Heart right ventricle (tissue), 16 donors: ENCODE measurements around the gene SLC39A11. TPM values are rescaled to one million over a fixed set of nuclear protein-coding genes. Genes with fewer than 3 reads are reported as not detected.

Experiments used
- ATAC-seq, 8 donors: fragments of 200-7000 bp; cut with Tn5 transposase; one replicate each; pipeline ENCODE4 v1.9.1; 2020; ENCODE audit warnings: mild to moderate bottlenecking in 8 of 8, moderate library complexity in 8 of 8, moderate number of reproducible peaks in 1 of 8
- DNase-seq, 2 donors: peaks; one replicate each; pipeline ENCODE4 v3.0.0-alpha.2; 2020
- H3K27ac ChIP-seq, 10 donors: fragments of 200-600 bp; sonication (generic) in 2 of 10; one replicate each; pipeline versions ENCODE4 v1.5.0 to v1.8.0; 2020 to 2022; ENCODE audit warnings: mild to moderate bottlenecking in 3 of 10
- H3K27me3 ChIP-seq, 7 donors: fragments of 200-600 bp; one replicate each; pipeline ENCODE4 v1.8.0; 2021 to 2022; ENCODE audit warnings: mild to moderate bottlenecking in 2 of 7
- H3K36me3 ChIP-seq, 9 donors: fragments of 200-600 bp; sonication (generic) in 1 of 9; one replicate each; pipeline versions ENCODE4 v1.5.0 to v1.8.0; 2020 to 2022; ENCODE audit warnings: mild to moderate bottlenecking in 2 of 9
- H3K4me1 ChIP-seq, 9 donors: fragments of 200-600 bp; sonication (generic) in 1 of 9; one replicate each; pipeline versions ENCODE4 v1.5.0 to v1.8.0; 2020 to 2022; ENCODE audit warnings: mild to moderate bottlenecking in 4 of 9
- H3K4me3 ChIP-seq, 10 donors: fragments of 200-600 bp; sonication (generic) in 2 of 10; one replicate each; pipeline versions ENCODE4 v1.5.0 to v1.8.0; 2020 to 2022; ENCODE audit warnings: mild to moderate bottlenecking in 7 of 10, moderate library complexity in 2 of 10
- H3K9me3 ChIP-seq, 11 donors: fragments of 200-600 bp in 10 of 11; sonication (generic) in 2 of 11; one replicate each; pipeline versions ENCODE4 v1.5.0 to v1.8.0; 2013 to 2022; ENCODE audit warnings: mild to moderate bottlenecking in 2 of 11, control low read depth in 1 of 11, moderate library complexity in 1 of 11
- CTCF ChIP-seq, 9 donors: fragments of 200-600 bp; sonication (generic) in 2 of 9; IDR thresholded peaks; one replicate each; pipeline versions ENCODE4 v1.5.0 to v1.8.0; 2021 to 2022; ENCODE audit warnings: antibody characterized with exemption in 9 of 9, mild to moderate bottlenecking in 5 of 9, moderate library complexity in 1 of 9
- WGBS, 2 donors: extraction: QIAGEN DNeasy Blood & Tissue Kit; methylation state at CpG; one replicate each; pipeline ENCODE4 v1.1.7; 2013; ENCODE audit warnings: inconsistent platforms in 1 of 2; 5-methylcytosine and 5-hydroxymethylcytosine counted together
- intact Hi-C, 10 donors: fragments of 100-400 bp; cut with DNase I; formaldehyde crosslinking; loops; one replicate each; pipeline versions ENCODE4 v1.11.1 to v1.14.2; 2022
- polyA plus RNA-seq, 2 donors: library from polyadenylated mRNA; stranded (reverse); fragments of 200-250 nt; gene quantifications; one replicate each; pipeline ENCODE4 v1.2.3, GENCODE V29; 2013
- total RNA-seq, 10 donors: library from RNA; stranded (reverse); fragmentation: NEBNext Ultra II Directional in 3 of 10; extraction: Animal tissue kit (Norgen Biotek cat#: 25700) in 3 of 10; gene quantifications; one replicate each; pipeline versions ENCODE4 v1.2.1 to v1.2.4, GENCODE V29; 2021 to 2023
- donor health status: Arrhythmogenic right ventricular cardiomyopathy.
- donor health status: ischemic (EF 13 %, LVEDD 7.1; RV severe dilation, severe dysfunction).
- donor health status: healthy with polysubstance abuse.
- donor health status: DM: no; HTN: yes; CAD: no.
- donor health status: DM: no; HTN: no; CAD: no.
- donor health status: ischemic (EF 25% LVEDD 6.9; RV normal size, moderate dysfunction).
- donor health status: ischemic (EF 25% LVEDD 5.7; RV mildly dilated, moderate dysfunction).
- donor health status: healthy.
- donor health status: DM: yes; HTN: yes; CAD: no.
- donor health status: Ischemic cardiomyopathy.
- donor health status: ischemic (EF 35%, LVEDD 5.7; RV mildly dilated, moderate dysfunction).
- donor health status: nonischemic (EF 11% LVEDD 7.7; RV severe dilation, severe dysfunction).
- donor health status: DM: yes; HTN: yes; CAD: no.
- donor health status: PGD.
- donor health status: ischemic (EF 29% LVEDD 5.4; RV normal size, mild dysfunction).
- donor health status: nonischemic (EF 23%, LVEDD 6.1; RV moderate dilation, normal function).

The SLC39A11 gene
- total and polyA plus RNA-seq, 12 donors: 2.4 to 11.3 (median 6.4) TPM

GRCh38 chr17:73013816-73014663 is 78.4 kb downstream of the SLC39A11 start:
- peaks cover 0 to 16% (median 14%) of the 10 kb centered on the region in 11 donors for H3K9me3 ChIP-seq
- no peak overlapping the region for H3K27ac ChIP-seq
- TF ChIP-seq CTCF (IDR thresholded peaks at IDR 0.05): no peak
- peaks cover 0 to 12% (median 0%) of the 10 kb centered on the region in 9 donors for H3K4me1 ChIP-seq
- ATAC-seq: no peak
- H3K4me3 ChIP-seq: no peak overlapping the region
- no peaks in the 10 kb centered on the region for H3K27me3 ChIP-seq
- 82 to 89% methylated on average over 14 of the region's 14 CpGs for WGBS, 2 donors
- DNase-seq: no peak
- H3K36me3 ChIP-seq: no peaks in the 10 kb centered on the region
- intact Hi-C loops: no loop called here

GRCh38 chr17:73013301-73013700 is 79.2 kb downstream of the SLC39A11 start:
- Histone ChIP-seq H3K27me3 (no peaks in the 10 kb centered on the region), H3K27ac (no peak overlapping the region), H3K9me3 (peaks cover 0 to 9% (median 7%) of the 10 kb centered on the region in 11 donors), H3K4me1 (peaks cover 0 to 12% (median 0%) of the 10 kb centered on the region in 9 donors), H3K4me3 (no peak overlapping the region), H3K36me3 (no peaks in the 10 kb centered on the region)
- intact Hi-C loops: no loop called here
- DNase-seq: no peak
- TF ChIP-seq CTCF (IDR thresholded peaks at IDR 0.05): no peak
- 87 to 97% methylated on average over 8 of the region's 8 CpGs for WGBS, 2 donors
- ATAC-seq: no peak

GRCh38 chr17:73011016-73011486 is 81.4 kb downstream of the SLC39A11 start:
- H3K27me3 ChIP-seq: no peaks in the 10 kb centered on the region
- DNase-seq (no peak), ATAC-seq (peak in 2 of 8 donors; percentile 22)
- H3K9me3 ChIP-seq: no peaks in the 10 kb centered on the region
- TF ChIP-seq CTCF (IDR thresholded peaks at IDR 0.05): no peak
- peak overlapping the region in 1 of 10 donors; percentile 14 for H3K4me3 ChIP-seq
- peak overlapping the region in 1 of 10 donors; percentile 10 for H3K27ac ChIP-seq
- intact Hi-C loops: no loop called here
- 47 to 50% methylated on average over 8 of the region's 8 CpGs for WGBS, 2 donors
- H3K36me3 ChIP-seq: no peaks in the 10 kb centered on the region
- H3K4me1 ChIP-seq: peaks cover 0 to 17% (median 0%) of the 10 kb centered on the region in 9 donors

- no peak for ATAC-seq
- 79 to 86% methylated on average over 7 of the region's 7 CpGs for WGBS, 2 donors
These were observed 82.1 kb downstream of the SLC39A11 start for GRCh38 chr17:73010414-73010813.

More at GRCh38 chr17:73010414-73010813, 82.1 kb downstream of the SLC39A11 start:
- no peak for TF ChIP-seq CTCF (IDR thresholded peaks at IDR 0.05)
- no peaks in the 10 kb centered on the region for H3K9me3 ChIP-seq
- intact Hi-C loops: no loop called here
- no peaks in the 10 kb centered on the region for H3K27me3 ChIP-seq
- peaks cover 0 to 17% (median 0%) of the 10 kb centered on the region in 9 donors for H3K4me1 ChIP-seq
- no peak overlapping the region for H3K27ac ChIP-seq
- DNase-seq: no peak
- no peak overlapping the region for H3K4me3 ChIP-seq
- no peaks in the 10 kb centered on the region for H3K36me3 ChIP-seq
